ENCODE measurements around the gene DLX6. TPM values are rescaled to one million over a fixed set of nuclear protein-coding genes. Genes with fewer than 3 reads are reported as not detected.

The DLX6 gene
- total RNA-seq (not detected), polyA plus RNA-seq (not detected)

GRCh38 chr7:97005183-97006054, at the start of gene DLX6:
Gene DLX6 (plus strand): TSS chr7:97005553. CDS start chr7:97005978, 425 bp downstream.
- Mint-ChIP-seq H3K4me1 (peaks cover 20 to 35% (median 22%) of the 10 kb centered on the region in 3 donors), H3K36me3 (no peaks in the 10 kb centered on the region), H3K27ac (peak within 1 kb of the TSS in 1 of 8 donors; percentile 19), H3K9me3 (peaks cover 0 to 15% (median 9%) of the 10 kb centered on the region in 5 donors), H3K4me3 (peak within 1 kb of the TSS; percentile 48 to 81 (median 75)), H3K27me3 (peaks cover 76 to 85% of the 10 kb centered on the region in 2 donors)
- H3K9me3 ChIP-seq (ENCODE audit: low read length), result no peaks in the 10 kb centered on the region
- CTCF ChIA-PET, result interaction anchor here (1.0 kb wide), 1 partner anchor 12 kb away, joined by 3 read pairs; no protein-coding TSS in a partner anchor
- no peak for DNase-seq
- H3K27me3 ChIP-seq (ENCODE audit: insufficient read depth, low read length, poor library complexity, severe bottlenecking), result peaks cover 67% of the 10 kb centered on the region
- H3K36me3 ChIP-seq (ENCODE audit: insufficient read depth, low read length), result no peaks in the 10 kb centered on the region
- POLR2A ChIA-PET, result no interaction called here
- peaks cover 18% of the 10 kb centered on the region for H3K4me1 ChIP-seq (ENCODE audit: insufficient read depth, low read length)
- no peak within 1 kb of the TSS for H3K27ac ChIP-seq (ENCODE audit: low read depth, low read length)
- peak within 1 kb of the TSS; percentile 19 for H3K4me3 ChIP-seq (ENCODE audit: low read length)

GRCh38 chr7:96959135-96959534, 46.2 kb upstream of the DLX6 start:
- POLR2A ChIA-PET, result no interaction called here
- no peak overlapping the region for H3K4me3 Mint-ChIP-seq
- H3K27me3 Mint-ChIP-seq, result peaks cover 8 to 33% of the 10 kb centered on the region in 2 donors
- no peak overlapping the region for H3K27ac Mint-ChIP-seq
- peaks cover 0 to 1% (median 0%) of the 10 kb centered on the region in 3 donors for H3K36me3 Mint-ChIP-seq
- H3K9me3 ChIP-seq (ENCODE audit: low read length), result no peaks in the 10 kb centered on the region
- no peaks in the 10 kb centered on the region for H3K36me3 ChIP-seq (ENCODE audit: insufficient read depth, low read length)
- CTCF ChIA-PET, result no interaction called here
- no peaks in the 10 kb centered on the region for H3K27me3 ChIP-seq (ENCODE audit: insufficient read depth, low read length, poor library complexity, severe bottlenecking)
- H3K4me1 Mint-ChIP-seq, result no peaks in the 10 kb centered on the region
- H3K4me3 ChIP-seq (ENCODE audit: low read length), result no peak overlapping the region
- DNase-seq, result no peak
- H3K27ac ChIP-seq (ENCODE audit: low read depth, low read length), result no peak overlapping the region
- no peaks in the 10 kb centered on the region for H3K9me3 Mint-ChIP-seq
- H3K4me1 ChIP-seq (ENCODE audit: insufficient read depth, low read length), result no peaks in the 10 kb centered on the region

GRCh38 chr7:96962221-96962885, 43.0 kb upstream of the DLX6 start:
- Mint-ChIP-seq H3K4me1 (no peaks in the 10 kb centered on the region), H3K27me3 (peaks cover 8 to 37% of the 10 kb centered on the region in 2 donors), H3K36me3 (peaks cover 0 to 1% (median 0%) of the 10 kb centered on the region in 3 donors), H3K4me3 (no peak overlapping the region), H3K9me3 (no peaks in the 10 kb centered on the region), H3K27ac (no peak overlapping the region)
- DNase-seq, result no peak
- Histone ChIP-seq H3K4me3 (ENCODE audit: low read length) (no peak overlapping the region), H3K36me3 (ENCODE audit: insufficient read depth, low read length) (no peaks in the 10 kb centered on the region), H3K27me3 (ENCODE audit: insufficient read depth, low read length, poor library complexity, severe bottlenecking) (no peaks in the 10 kb centered on the region), H3K9me3 (ENCODE audit: low read length) (no peaks in the 10 kb centered on the region), H3K27ac (ENCODE audit: low read depth, low read length) (no peak overlapping the region), H3K4me1 (ENCODE audit: insufficient read depth, low read length) (no peaks in the 10 kb centered on the region)
- POLR2A ChIA-PET, result no interaction called here
- CTCF ChIA-PET, result no interaction called here

GRCh38 chr7:96968981-96969380, 36.4 kb upstream of the DLX6 start:
- H3K4me3 Mint-ChIP-seq, result no peak overlapping the region
- no peak overlapping the region for H3K27ac ChIP-seq (ENCODE audit: low read depth, low read length)
- ChIA-PET CTCF (interaction anchor here (0.6 kb wide), 1 partner anchor 43 kb away, joined by 3 read pairs; no protein-coding TSS in a partner anchor), POLR2A (no interaction called here)
- no peaks in the 10 kb centered on the region for H3K36me3 Mint-ChIP-seq
- no peaks in the 10 kb centered on the region for H3K27me3 ChIP-seq (ENCODE audit: insufficient read depth, low read length, poor library complexity, severe bottlenecking)
- H3K4me3 ChIP-seq (ENCODE audit: low read length), result no peak overlapping the region
- no peak overlapping the region for H3K27ac Mint-ChIP-seq
- peaks cover 12 to 60% of the 10 kb centered on the region in 2 donors for H3K27me3 Mint-ChIP-seq
- H3K36me3 ChIP-seq (ENCODE audit: insufficient read depth, low read length), result no peaks in the 10 kb centered on the region
- no peak for DNase-seq
- no peaks in the 10 kb centered on the region for H3K4me1 Mint-ChIP-seq
- no peaks in the 10 kb centered on the region for H3K9me3 ChIP-seq (ENCODE audit: low read length)
- no peaks in the 10 kb centered on the region for H3K4me1 ChIP-seq (ENCODE audit: insufficient read depth, low read length)
- H3K9me3 Mint-ChIP-seq, result peaks cover 0 to 2% (median 0%) of the 10 kb centered on the region in 5 donors

- H3K9me3 Mint-ChIP-seq, result peaks cover 0 to 2% (median 0%) of the 10 kb centered on the region in 5 donors
- peaks cover 3% of the 10 kb centered on the region for H3K27me3 ChIP-seq (ENCODE audit: insufficient read depth, low read length, poor library complexity, severe bottlenecking)
- H3K36me3 ChIP-seq (ENCODE audit: insufficient read depth, low read length), result no peaks in the 10 kb centered on the region
- no peak overlapping the region for H3K27ac ChIP-seq (ENCODE audit: low read depth, low read length)
- POLR2A ChIA-PET, result no interaction called here
- no peak overlapping the region for H3K4me3 Mint-ChIP-seq
- no peak for DNase-seq
- no peak overlapping the region for H3K4me3 ChIP-seq (ENCODE audit: low read length)
- H3K4me1 ChIP-seq (ENCODE audit: insufficient read depth, low read length), result no peaks in the 10 kb centered on the region
- no peaks in the 10 kb centered on the region for H3K4me1 Mint-ChIP-seq
- no peak overlapping the region for H3K27ac Mint-ChIP-seq
- no peaks in the 10 kb centered on the region for H3K9me3 ChIP-seq (ENCODE audit: low read length)
- CTCF ChIA-PET, result interaction anchor here (1.3 kb wide), 1 partner anchor 10 kb away, joined by 3 read pairs; no protein-coding TSS in a partner anchor
- H3K27me3 Mint-ChIP-seq, result peaks cover 17 to 50% of the 10 kb centered on the region in 2 donors
- H3K36me3 Mint-ChIP-seq, result no peaks in the 10 kb centered on the region
Measured at GRCh38 chr7:96970739-96971138, 34.6 kb upstream of the DLX6 start.

GRCh38 chr7:96973986-96974385, 31.4 kb upstream of the DLX6 start:
- H3K4me1 Mint-ChIP-seq, result no peaks in the 10 kb centered on the region
- peaks cover 0 to 2% (median 0%) of the 10 kb centered on the region in 5 donors for H3K9me3 Mint-ChIP-seq
- no peak overlapping the region for H3K4me3 ChIP-seq (ENCODE audit: low read length)
- H3K4me3 Mint-ChIP-seq, result no peak overlapping the region
- ChIA-PET CTCF (no interaction called here), POLR2A (no interaction called here)
- H3K27ac ChIP-seq (ENCODE audit: low read depth, low read length), result no peak overlapping the region
- H3K27me3 Mint-ChIP-seq, result peaks cover 16 to 47% of the 10 kb centered on the region in 2 donors
- no peaks in the 10 kb centered on the region for H3K36me3 ChIP-seq (ENCODE audit: insufficient read depth, low read length)
- H3K9me3 ChIP-seq (ENCODE audit: low read length), result no peaks in the 10 kb centered on the region
- H3K36me3 Mint-ChIP-seq, result peaks cover 0 to 2% (median 0%) of the 10 kb centered on the region in 3 donors
- DNase-seq, result no peak
- no peaks in the 10 kb centered on the region for H3K4me1 ChIP-seq (ENCODE audit: insufficient read depth, low read length)
- peaks cover 3% of the 10 kb centered on the region for H3K27me3 ChIP-seq (ENCODE audit: insufficient read depth, low read length, poor library complexity, severe bottlenecking)
- H3K27ac Mint-ChIP-seq, result no peak overlapping the region

- ChIA-PET CTCF (no interaction called here), POLR2A (no interaction called here)
- Mint-ChIP-seq H3K27me3 (peaks cover 16 to 41% of the 10 kb centered on the region in 2 donors), H3K27ac (no peak overlapping the region), H3K9me3 (peaks cover 0 to 2% (median 0%) of the 10 kb centered on the region in 5 donors), H3K4me1 (no peaks in the 10 kb centered on the region), H3K4me3 (no peak overlapping the region), H3K36me3 (peaks cover 0 to 2% (median 0%) of the 10 kb centered on the region in 3 donors)
- Histone ChIP-seq H3K4me1 (ENCODE audit: insufficient read depth, low read length) (no peaks in the 10 kb centered on the region), H3K9me3 (ENCODE audit: low read length) (no peaks in the 10 kb centered on the region), H3K36me3 (ENCODE audit: insufficient read depth, low read length) (no peaks in the 10 kb centered on the region), H3K27ac (ENCODE audit: low read depth, low read length) (no peak overlapping the region), H3K4me3 (ENCODE audit: low read length) (no peak overlapping the region), H3K27me3 (ENCODE audit: insufficient read depth, low read length, poor library complexity, severe bottlenecking) (peaks cover 3% of the 10 kb centered on the region)
- no peak for DNase-seq
Measured at GRCh38 chr7:96976106-96976505, 29.2 kb upstream of the DLX6 start.

GRCh38 chr7:96977445-96977844, 27.9 kb upstream of the DLX6 start:
- POLR2A ChIA-PET, result no interaction called here
- no peak overlapping the region for H3K27ac Mint-ChIP-seq
- H3K27ac ChIP-seq (ENCODE audit: low read depth, low read length), result no peak overlapping the region
- DNase-seq, result no peak
- no peaks in the 10 kb centered on the region for H3K4me1 ChIP-seq (ENCODE audit: insufficient read depth, low read length)
- H3K9me3 Mint-ChIP-seq, result peaks cover 0 to 2% (median 0%) of the 10 kb centered on the region in 5 donors
- no peaks in the 10 kb centered on the region for H3K36me3 ChIP-seq (ENCODE audit: insufficient read depth, low read length)
- H3K4me1 Mint-ChIP-seq, result no peaks in the 10 kb centered on the region
- peaks cover 19 to 37% of the 10 kb centered on the region in 2 donors for H3K27me3 Mint-ChIP-seq
- CTCF ChIA-PET, result no interaction called here
- H3K9me3 ChIP-seq (ENCODE audit: low read length), result no peaks in the 10 kb centered on the region
- peaks cover 0 to 2% (median 0%) of the 10 kb centered on the region in 3 donors for H3K36me3 Mint-ChIP-seq
- no peak overlapping the region for H3K4me3 ChIP-seq (ENCODE audit: low read length)
- peaks cover 3% of the 10 kb centered on the region for H3K27me3 ChIP-seq (ENCODE audit: insufficient read depth, low read length, poor library complexity, severe bottlenecking)
- H3K4me3 Mint-ChIP-seq, result no peak overlapping the region
